Endometrium (tissue), 2 donors: ENCODE results near the gene RAB8B.
"Not testable (repeated sequence)": the region's sequence is repeated elsewhere in the genome, so short reads cannot be mapped to it uniquely, and the experiment has no call there.

Experiments
- FAIRE-seq: peaks from 2 replicates; lab custom pipeline; 2012; peaks lifted over from hg19 to GRCh38; lab: Jason Lieb, UNC
- donor health status: control.
- donor health status: control.

The RAB8B gene

GRCh38 chr15:63208824-63209223, 19.4 kb downstream of the RAB8B start:
- not testable (repeated sequence) for FAIRE-seq

- FAIRE-seq = no peak
These were observed 21.0 kb downstream of the RAB8B start for GRCh38 chr15:63210151-63211091.

GRCh38 chr15:63211092-63211490, 21.7 kb downstream of the RAB8B start:
- FAIRE-seq = no peak

GRCh38 chr15:63211549-63211948, 22.1 kb downstream of the RAB8B start:
- FAIRE-seq = no peak

- FAIRE-seq = peak; percentile 43
These were observed 22.9 kb downstream of the RAB8B start for GRCh38 chr15:63212050-63213004.

- no peak for FAIRE-seq
These were observed 28.8 kb downstream of the RAB8B start for GRCh38 chr15:63218100-63218808.

- no peak for FAIRE-seq
These were observed 29.8 kb downstream of the RAB8B start for GRCh38 chr15:63219196-63219710.

GRCh38 chr15:63221346-63221745, 31.9 kb downstream of the RAB8B start:
- FAIRE-seq = no peak

GRCh38 chr15:63223463-63223862, 34.1 kb downstream of the RAB8B start:
- no peak for FAIRE-seq

- no peak for FAIRE-seq
These were observed 36.0 kb downstream of the RAB8B start for GRCh38 chr15:63225381-63225780.

- FAIRE-seq = no peak
These were observed 36.9 kb downstream of the RAB8B start for GRCh38 chr15:63226155-63226883.

- FAIRE-seq = no peak
These were observed 37.6 kb downstream of the RAB8B start for GRCh38 chr15:63226966-63227401.

GRCh38 chr15:63227689-63228088, 38.3 kb downstream of the RAB8B start:
- no peak for FAIRE-seq

- FAIRE-seq = no peak
These were observed 41.8 kb downstream of the RAB8B start for GRCh38 chr15:63231206-63231605.

GRCh38 chr15:63231706-63232105, 42.3 kb downstream of the RAB8B start:
- FAIRE-seq = no peak

GRCh38 chr15:63232405-63232804, 43.0 kb downstream of the RAB8B start:
- no peak for FAIRE-seq

GRCh38 chr15:63232943-63233342, 43.5 kb downstream of the RAB8B start:
- FAIRE-seq = no peak

GRCh38 chr15:63233667-63234423, 44.4 kb downstream of the RAB8B start:
- FAIRE-seq = no peak

- FAIRE-seq = no peak
These were observed 45.1 kb downstream of the RAB8B start for GRCh38 chr15:63234451-63234870.

GRCh38 chr15:63236272-63236671, 46.9 kb downstream of the RAB8B start:
- FAIRE-seq = no peak
